ENCODE data around the gene TRAK2. TPM values are rescaled to one million over a fixed set of nuclear protein-coding genes. Genes with fewer than 3 reads are reported as not detected.

The TRAK2 gene
- total and polyA plus RNA-seq, 2 experiments from 2014 or later = 9.2 to 26.7 TPM

DNA sequence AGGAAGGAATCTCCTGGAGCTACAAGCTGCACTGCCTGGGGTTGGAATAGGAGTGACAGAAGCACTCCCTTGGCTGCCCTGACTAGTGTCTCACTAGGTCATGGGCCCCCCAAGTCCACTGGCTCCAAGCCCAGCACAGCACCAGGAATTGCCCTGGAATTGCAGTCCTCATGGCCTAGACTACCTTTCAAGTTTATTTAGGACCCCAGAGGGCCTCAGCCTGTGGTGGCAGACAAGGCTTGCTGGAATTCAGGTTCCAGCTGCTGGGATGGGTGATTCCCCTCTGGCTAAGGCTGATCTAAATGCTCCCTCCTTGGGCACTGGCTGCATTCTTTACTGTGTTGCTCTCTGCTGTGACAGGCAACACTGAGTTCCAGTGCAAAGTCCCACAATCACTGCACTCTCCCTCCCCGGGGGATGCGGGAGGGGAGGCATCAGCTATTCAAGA, 14.3 kb upstream of the TRAK2 start:
- Histone ChIP-seq H4K20me1 (ENCODE audit: insufficient read depth, poor library complexity, severe bottlenecking) (no peaks in the 10 kb centered on the region), H3K9me2 (replicated peaks; ENCODE audit: insufficient read depth) (no peaks in the 10 kb centered on the region), H3K27me3 (no peaks in the 10 kb centered on the region), H3K9me3 (ENCODE audit: low read depth) (peaks cover 8% of the 10 kb centered on the region), H3K27ac (peak overlapping the region; percentile 40), H2AFZ (no peak overlapping the region), H3K4me2 (no peak overlapping the region), H3K79me2 (no peaks in the 10 kb centered on the region), H3K36me3 (replicated peaks; ENCODE audit: insufficient read depth, low read depth) (no peaks in the 10 kb centered on the region), H3K4me1 (ENCODE audit: insufficient read depth) (peaks cover 21% of the 10 kb centered on the region), H3K4me3 (no peak overlapping the region)
- TF ChIP-seq, protein P1, sequence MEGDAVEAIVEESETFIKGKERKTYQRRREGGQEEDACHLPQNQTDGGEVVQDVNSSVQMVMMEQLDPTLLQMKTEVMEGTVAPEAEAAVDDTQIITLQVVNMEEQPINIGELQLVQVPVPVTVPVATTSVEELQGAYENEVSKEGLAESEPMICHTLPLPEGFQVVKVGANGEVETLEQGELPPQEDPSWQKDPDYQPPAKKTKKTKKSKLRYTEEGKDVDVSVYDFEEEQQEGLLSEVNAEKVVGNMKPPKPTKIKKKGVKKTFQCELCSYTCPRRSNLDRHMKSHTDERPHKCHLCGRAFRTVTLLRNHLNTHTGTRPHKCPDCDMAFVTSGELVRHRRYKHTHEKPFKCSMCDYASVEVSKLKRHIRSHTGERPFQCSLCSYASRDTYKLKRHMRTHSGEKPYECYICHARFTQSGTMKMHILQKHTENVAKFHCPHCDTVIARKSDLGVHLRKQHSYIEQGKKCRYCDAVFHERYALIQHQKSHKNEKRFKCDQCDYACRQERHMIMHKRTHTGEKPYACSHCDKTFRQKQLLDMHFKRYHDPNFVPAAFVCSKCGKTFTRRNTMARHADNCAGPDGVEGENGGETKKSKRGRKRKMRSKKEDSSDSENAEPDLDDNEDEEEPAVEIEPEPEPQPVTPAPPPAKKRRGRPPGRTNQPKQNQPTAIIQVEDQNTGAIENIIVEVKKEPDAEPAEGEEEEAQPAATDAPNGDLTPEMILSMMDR (IDR thresholded peaks at IDR 0.05; ENCODE audit: poor library complexity) = no peak
- TF ChIP-seq EZH2 (IDR thresholded peaks at IDR 0.05; ENCODE audit: borderline replicate concordance) (no peak), EZH2phosphoT487 (IDR thresholded peaks at IDR 0.05; ENCODE audit: low read depth, severe bottlenecking, unreplicated experiment) (no peak)
- WGBS (ENCODE audit: low lambda C conversion rate, missing lambda C conversion rate) = 74% methylated on average over 2 of the region's 2 CpGs
- DNase-seq (ENCODE audit: low spot score) = no peak

GRCh38 chr2:201464547-201464946, 13.3 kb upstream of the TRAK2 start:
- TF ChIP-seq, protein P1 (IDR thresholded peaks at IDR 0.05; ENCODE audit: poor library complexity) = no peak
- TF ChIP-seq EZH2 (IDR thresholded peaks at IDR 0.05; ENCODE audit: borderline replicate concordance) (no peak), EZH2phosphoT487 (IDR thresholded peaks at IDR 0.05; ENCODE audit: low read depth, severe bottlenecking, unreplicated experiment) (no peak)
- no peak for DNase-seq (ENCODE audit: low spot score)
- no peaks in the 10 kb centered on the region for H3K36me3 ChIP-seq (replicated peaks; ENCODE audit: insufficient read depth, low read depth)

GRCh38 chr2:201460532-201460931, 9.3 kb upstream of the TRAK2 start:
- 100% methylated on average over 1 of the region's 1 CpG for WGBS (ENCODE audit: low lambda C conversion rate, missing lambda C conversion rate)
- TF ChIP-seq EZH2 (IDR thresholded peaks at IDR 0.05; ENCODE audit: borderline replicate concordance) (no peak), EZH2phosphoT487 (IDR thresholded peaks at IDR 0.05; ENCODE audit: low read depth, severe bottlenecking, unreplicated experiment) (no peak)
- TF ChIP-seq, protein P1 (IDR thresholded peaks at IDR 0.05; ENCODE audit: poor library complexity) = no peak
- Histone ChIP-seq H3K27ac (no peak overlapping the region), H2AFZ (no peak overlapping the region), H3K4me3 (no peak overlapping the region), H3K36me3 (replicated peaks; ENCODE audit: insufficient read depth, low read depth) (no peaks in the 10 kb centered on the region), H3K9me3 (ENCODE audit: low read depth) (peaks cover 8% of the 10 kb centered on the region), H3K27me3 (no peaks in the 10 kb centered on the region), H3K9me2 (replicated peaks; ENCODE audit: insufficient read depth) (no peaks in the 10 kb centered on the region), H3K79me2 (peaks cover 7% of the 10 kb centered on the region), H4K20me1 (ENCODE audit: insufficient read depth, poor library complexity, severe bottlenecking) (no peaks in the 10 kb centered on the region), H3K4me1 (ENCODE audit: insufficient read depth) (peaks cover 8% of the 10 kb centered on the region), H3K4me2 (no peak overlapping the region)
- DNase-seq (ENCODE audit: low spot score) = no peak

More at GRCh38 chr2:201464547-201464946, 13.3 kb upstream of the TRAK2 start:
- no peak overlapping the region for H3K27ac ChIP-seq
- H3K4me2 ChIP-seq = no peak overlapping the region
- H3K4me1 ChIP-seq (ENCODE audit: insufficient read depth) = peaks cover 21% of the 10 kb centered on the region
- no peaks in the 10 kb centered on the region for H3K79me2 ChIP-seq
- no peaks in the 10 kb centered on the region for H3K9me2 ChIP-seq (replicated peaks; ENCODE audit: insufficient read depth)
- 93% methylated on average over 1 of the region's 1 CpG for WGBS (ENCODE audit: low lambda C conversion rate, missing lambda C conversion rate)
- no peak overlapping the region for H3K4me3 ChIP-seq
- H3K9me3 ChIP-seq (ENCODE audit: low read depth) = peaks cover 8% of the 10 kb centered on the region
- H2AFZ ChIP-seq = no peak overlapping the region
- no peaks in the 10 kb centered on the region for H3K27me3 ChIP-seq
- H4K20me1 ChIP-seq (ENCODE audit: insufficient read depth, poor library complexity, severe bottlenecking) = no peaks in the 10 kb centered on the region

- no peak for TF ChIP-seq EZH2 (IDR thresholded peaks at IDR 0.05; ENCODE audit: borderline replicate concordance)
- no peak for TF ChIP-seq EZH2phosphoT487 (IDR thresholded peaks at IDR 0.05; ENCODE audit: low read depth, severe bottlenecking, unreplicated experiment)
- TF ChIP-seq, protein P1 (IDR thresholded peaks at IDR 0.05; ENCODE audit: poor library complexity) = no peak
- H3K9me3 ChIP-seq (ENCODE audit: low read depth) = peaks cover 8% of the 10 kb centered on the region
- no peak overlapping the region for H3K27ac ChIP-seq
- no peak for DNase-seq (ENCODE audit: low spot score)
- H3K4me1 ChIP-seq (ENCODE audit: insufficient read depth) = no peaks in the 10 kb centered on the region
- H2AFZ ChIP-seq = no peak overlapping the region
- H3K36me3 ChIP-seq (replicated peaks; ENCODE audit: insufficient read depth, low read depth) = no peaks in the 10 kb centered on the region
- no peak overlapping the region for H3K4me3 ChIP-seq
- H4K20me1 ChIP-seq (ENCODE audit: insufficient read depth, poor library complexity, severe bottlenecking) = no peaks in the 10 kb centered on the region
- no peaks in the 10 kb centered on the region for H3K9me2 ChIP-seq (replicated peaks; ENCODE audit: insufficient read depth)
- no peaks in the 10 kb centered on the region for H3K27me3 ChIP-seq
- H3K79me2 ChIP-seq = peaks cover 25% of the 10 kb centered on the region
- no peak overlapping the region for H3K4me2 ChIP-seq
Measured at GRCh38 chr2:201458381-201458780, 7.1 kb upstream of the TRAK2 start.

Data from hepatocyte (in vitro differentiated cells).